ENCODE data around the gene FCRLB. TPM values are rescaled to one million over a fixed set of nuclear protein-coding genes. Genes with fewer than 3 reads are reported as not detected.

Gene FCRLB
- total and polyA plus RNA-seq, 2 of the 13 experiments (the other 11 are each of a cell fraction or from before 2014, with no cell fraction given) = 0.08 to 0.11 TPM

GRCh38 chr1:161749509-161750407 is 28.4 kb downstream of the FCRLB start, which contains the start of gene DUSP12 (continued):
- TF ChIP-seq SPEN (CRISPR knock-in tag; IDR thresholded peaks at IDR 0.05; ENCODE audit: low read depth) = peak; percentile 89
- peak; percentile 92 for TF ChIP-seq AGO2 (optimal IDR thresholded peaks at IDR 0.05; ENCODE audit: low read depth, low read length)
- peak; percentile 69; the same call in 1 of the 2 replicates for TF ChIP-seq BRD4 (CRISPR knock-in tag; IDR thresholded peaks at IDR 0.05)
- peak; percentile 75 for TF ChIP-seq MED8 (CRISPR knock-in tag; IDR thresholded peaks at IDR 0.05; ENCODE audit: insufficient replicate concordance)
- TF ChIP-seq EEA1 (CRISPR knock-in tag; IDR thresholded peaks at IDR 0.05; ENCODE audit: borderline replicate concordance) = peak; percentile 89
- TF ChIP-seq ZNF616 (CRISPR knock-in tag; IDR thresholded peaks at IDR 0.05; ENCODE audit: low read depth) = no peak; the same call in 1 of the 2 replicates
- TF ChIP-seq PRPF4 (IDR thresholded peaks at IDR 0.05; ENCODE audit: low read depth, low read length, poor library complexity, severe bottlenecking) = no peak
- peak; percentile 70; the same call in 1 of the 2 replicates for TF ChIP-seq BORCS8-MEF2B (CRISPR knock-in tag; IDR thresholded peaks at IDR 0.05)
- TF ChIP-seq ESRRA (CRISPR knock-in tag; IDR thresholded peaks at IDR 0.05; ENCODE audit: low read depth) = peak; percentile 67
- TF ChIP-seq ZNF737 (CRISPR knock-in tag; IDR thresholded peaks at IDR 0.05; ENCODE audit: borderline replicate concordance) = peak; percentile 78; the same call in 1 of the 2 replicates
- TF ChIP-seq, protein P1, sequence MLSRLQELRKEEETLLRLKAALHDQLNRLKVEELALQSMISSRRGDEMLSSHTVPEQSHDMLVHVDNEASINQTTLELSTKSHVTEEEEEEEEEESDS (CRISPR knock-in tag; IDR thresholded peaks at IDR 0.05; ENCODE audit: borderline replicate concordance) = 0 out of 2 replicates have a peak, but pooled peaks have one; percentile 12
- TF ChIP-seq, protein P2, sequence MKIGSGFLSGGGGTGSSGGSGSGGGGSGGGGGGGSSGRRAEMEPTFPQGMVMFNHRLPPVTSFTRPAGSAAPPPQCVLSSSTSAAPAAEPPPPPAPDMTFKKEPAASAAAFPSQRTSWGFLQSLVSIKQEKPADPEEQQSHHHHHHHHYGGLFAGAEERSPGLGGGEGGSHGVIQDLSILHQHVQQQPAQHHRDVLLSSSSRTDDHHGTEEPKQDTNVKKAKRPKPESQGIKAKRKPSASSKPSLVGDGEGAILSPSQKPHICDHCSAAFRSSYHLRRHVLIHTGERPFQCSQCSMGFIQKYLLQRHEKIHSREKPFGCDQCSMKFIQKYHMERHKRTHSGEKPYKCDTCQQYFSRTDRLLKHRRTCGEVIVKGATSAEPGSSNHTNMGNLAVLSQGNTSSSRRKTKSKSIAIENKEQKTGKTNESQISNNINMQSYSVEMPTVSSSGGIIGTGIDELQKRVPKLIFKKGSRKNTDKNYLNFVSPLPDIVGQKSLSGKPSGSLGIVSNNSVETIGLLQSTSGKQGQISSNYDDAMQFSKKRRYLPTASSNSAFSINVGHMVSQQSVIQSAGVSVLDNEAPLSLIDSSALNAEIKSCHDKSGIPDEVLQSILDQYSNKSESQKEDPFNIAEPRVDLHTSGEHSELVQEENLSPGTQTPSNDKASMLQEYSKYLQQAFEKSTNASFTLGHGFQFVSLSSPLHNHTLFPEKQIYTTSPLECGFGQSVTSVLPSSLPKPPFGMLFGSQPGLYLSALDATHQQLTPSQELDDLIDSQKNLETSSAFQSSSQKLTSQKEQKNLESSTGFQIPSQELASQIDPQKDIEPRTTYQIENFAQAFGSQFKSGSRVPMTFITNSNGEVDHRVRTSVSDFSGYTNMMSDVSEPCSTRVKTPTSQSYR (CRISPR knock-in tag; IDR thresholded peaks at IDR 0.05; ENCODE audit: borderline replicate concordance) = no peak
- TF ChIP-seq HMGXB3 (CRISPR knock-in tag; IDR thresholded peaks at IDR 0.05; ENCODE audit: borderline replicate concordance) = 0 out of 2 replicates have a peak, but pooled peaks have one; percentile 41
- TF ChIP-seq, protein P3, sequence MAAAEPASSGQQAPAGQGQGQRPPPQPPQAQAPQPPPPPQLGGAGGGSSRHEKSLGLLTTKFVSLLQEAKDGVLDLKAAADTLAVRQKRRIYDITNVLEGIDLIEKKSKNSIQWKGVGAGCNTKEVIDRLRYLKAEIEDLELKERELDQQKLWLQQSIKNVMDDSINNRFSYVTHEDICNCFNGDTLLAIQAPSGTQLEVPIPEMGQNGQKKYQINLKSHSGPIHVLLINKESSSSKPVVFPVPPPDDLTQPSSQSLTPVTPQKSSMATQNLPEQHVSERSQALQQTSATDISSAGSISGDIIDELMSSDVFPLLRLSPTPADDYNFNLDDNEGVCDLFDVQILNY (CRISPR knock-in tag; conservative IDR thresholded peaks at IDR 0.05) = no peak; the same call in 1 of the 2 replicates
- peak; percentile 70 for TF ChIP-seq TGIF2 (CRISPR knock-in tag; IDR thresholded peaks at IDR 0.05)
- no peak for TF ChIP-seq ZNF17 (CRISPR knock-in tag; IDR thresholded peaks at IDR 0.05)
- TF ChIP-seq SALL1 (CRISPR knock-in tag; IDR thresholded peaks at IDR 0.05) = peak; percentile 77
- peak; percentile 85; the same call in 1 of the 2 replicates for TF ChIP-seq PAWR (CRISPR knock-in tag; IDR thresholded peaks at IDR 0.05; ENCODE audit: borderline replicate concordance)
- no peak; the same call in none of the 2 replicates for TF ChIP-seq TARDBP (CRISPR knock-in tag; IDR thresholded peaks at IDR 0.05)
- peak; percentile 77; the same call in 1 of the 2 replicates for TF ChIP-seq PITX1 (CRISPR knock-in tag; IDR thresholded peaks at IDR 0.05)

Measured in HepG2 (cell line).